Hepatocyte (in vitro differentiated cells): ENCODE results near the gene PLD3. TPM values are rescaled to one million over a fixed set of nuclear protein-coding genes. Genes with fewer than 3 reads are reported as not detected.
A peak's percentile ranks its signal among the peaks of the same experiment; 100 is the strongest.

ENCODE experiments used
- DNase-seq: peaks from one replicate; pipeline ENCODE4 v3.0.0-alpha.2; 2016; ENCODE audit warnings: low spot score
- H2AFZ ChIP-seq: fragments of 200-600 bp; sonication (generic); 2 replicates; pipeline ENCODE4 v1.6.0; 2016; ENCODE audit warnings: antibody characterized with exemption, mild to moderate bottlenecking
- H3K27ac ChIP-seq: fragments of 200-600 bp; sonication (generic); 2 replicates; pipeline ENCODE4 v1.5.1; 2016; ENCODE audit warnings: mild to moderate bottlenecking
- H3K27me3 ChIP-seq: fragments of 200-600 bp; sonication (generic); 2 replicates; pipeline ENCODE4 v1.6.1; 2016
- H3K36me3 ChIP-seq: fragments of 200-600 bp; sonication (generic); replicated peaks from 2 replicates; pipeline ENCODE4 v1.5.1; 2016; ENCODE audit warnings: low read depth; ENCODE audit not compliant: insufficient read depth
- H3K4me1 ChIP-seq: fragments of 200-600 bp; sonication (generic); 2 replicates; pipeline ENCODE4 v1.5.1; 2016; ENCODE audit warnings: mild to moderate bottlenecking, moderate library complexity; ENCODE audit not compliant: insufficient read depth
- H3K4me2 ChIP-seq: fragments of 200-600 bp; sonication (generic); 2 replicates; pipeline ENCODE4 v1.6.0; 2016
- H3K4me3 ChIP-seq: fragments of 200-600 bp; sonication (generic); 2 replicates; pipeline ENCODE4 v1.5.1; 2016; ENCODE audit warnings: mild to moderate bottlenecking
- H3K79me2 ChIP-seq: fragments of 200-600 bp; sonication (generic); 2 replicates; pipeline ENCODE4 v1.6.0; 2017; ENCODE audit warnings: mild to moderate bottlenecking
- H3K9me2 ChIP-seq: fragments of 200-600 bp; sonication (generic); replicated peaks from 2 replicates; pipeline ENCODE4 v1.6.0; 2017; ENCODE audit warnings: mild to moderate bottlenecking; ENCODE audit not compliant: insufficient read depth
- H3K9me3 ChIP-seq: fragments of 200-600 bp; sonication (generic); 2 replicates; pipeline ENCODE4 v1.5.1; 2016; ENCODE audit warnings: low read depth, mild to moderate bottlenecking
- H4K20me1 ChIP-seq: fragments of 200-600 bp; sonication (generic); 2 replicates; pipeline ENCODE4 v1.6.0; 2016; ENCODE audit warnings: mild to moderate bottlenecking; ENCODE audit not compliant: insufficient read depth, poor library complexity, severe bottlenecking
- CTCF ChIP-seq: fragments of 200-600 bp; sonication (generic); IDR thresholded peaks from 2 replicates; pipeline ENCODE4 v1.5.1; 2016; ENCODE audit warnings: antibody characterized with exemption, mild to moderate bottlenecking; ENCODE audit not compliant: poor library complexity
- EZH2 ChIP-seq: fragments of 200-600 bp; sonication (generic); IDR thresholded peaks from 2 replicates; pipeline ENCODE4 v1.6.1; 2016; ENCODE audit warnings: antibody characterized with exemption, mild to moderate bottlenecking, borderline replicate concordance
- EZH2phosphoT487 ChIP-seq: fragments of 200-600 bp; sonication (generic); IDR thresholded peaks from one replicate; pipeline ENCODE4 v1.6.1; 2018; ENCODE audit warnings: antibody characterized with exemption, mild to moderate bottlenecking, low read depth, moderate library complexity; ENCODE audit not compliant: unreplicated experiment, severe bottlenecking
- WGBS: methylation state at CpG from one replicate; pipeline ENCODE4 v1.1.6; 2016; ENCODE audit warnings: low lambda C conversion rate; ENCODE audit errors: missing lambda C conversion rate; 5-methylcytosine and 5-hydroxymethylcytosine counted together
- polyA plus RNA-seq: library from polyadenylated mRNA; unstranded; fragments of >200 nt; fragmentation: Nextera tagmentation; extraction: Ambion mirVana; gene quantifications from 2 replicates; pipeline ENCODE4 v1.2.1, GENCODE V29; 2016
- total RNA-seq: library from RNA; depleted of rRNA; stranded (reverse); fragments of >200 nt; gene quantifications from 2 replicates; pipeline ENCODE4 v1.2.3, GENCODE V29; 2014

The PLD3 gene
- total and polyA plus RNA-seq, 2 experiments from 2014 or later = 805 to 1,297 TPM

- Histone ChIP-seq H3K36me3 (no peaks in the 10 kb centered on the region), H3K4me2 (peak overlapping the region; percentile 86), H3K4me3 (no peak overlapping the region), H3K9me2 (no peaks in the 10 kb centered on the region), H3K27ac (peak overlapping the region; percentile 100), H4K20me1 (no peaks in the 10 kb centered on the region), H3K79me2 (peaks cover 33% of the 10 kb centered on the region), H3K9me3 (no peaks in the 10 kb centered on the region), H3K27me3 (no peaks in the 10 kb centered on the region), H3K4me1 (peaks cover 23% of the 10 kb centered on the region), H2AFZ (peak overlapping the region; percentile 54)
- 60% methylated on average over 12 of the region's 14 CpGs for WGBS
- TF ChIP-seq EZH2 = no peak
- TF ChIP-seq EZH2phosphoT487 = no peak
- no peak for TF ChIP-seq CTCF
- no peak for DNase-seq
Measured at GRCh38 chr19:40420451-40420765, 71.9 kb downstream of the PLD3 start.

- H4K20me1 ChIP-seq = no peaks in the 10 kb centered on the region
- no peaks in the 10 kb centered on the region for H3K36me3 ChIP-seq
- WGBS = 5% methylated on average over 46 of the region's 56 CpGs
- TF ChIP-seq CTCF (peak; percentile 96), EZH2 (no peak), EZH2phosphoT487 (no peak)
- no peaks in the 10 kb centered on the region for H3K9me3 ChIP-seq
- peak overlapping the region; percentile 86 for H3K4me2 ChIP-seq
- DNase-seq = peak; percentile 97
- H3K4me1 ChIP-seq = peaks cover 23% of the 10 kb centered on the region
- H3K79me2 ChIP-seq = peaks cover 33% of the 10 kb centered on the region
- no peaks in the 10 kb centered on the region for H3K9me2 ChIP-seq
- H2AFZ ChIP-seq = peak overlapping the region; percentile 54
- H3K4me3 ChIP-seq = peak overlapping the region; percentile 47
- H3K27me3 ChIP-seq = no peaks in the 10 kb centered on the region
- H3K27ac ChIP-seq = peak overlapping the region; percentile 100
Measured at GRCh38 chr19:40420766-40421765, 72.6 kb downstream of the PLD3 start.

- no peaks in the 10 kb centered on the region for H3K27me3 ChIP-seq
- peak overlapping the region; percentile 86 for H3K4me2 ChIP-seq
- H3K4me3 ChIP-seq = no peak overlapping the region
- no peaks in the 10 kb centered on the region for H3K9me3 ChIP-seq
- H3K9me2 ChIP-seq = no peaks in the 10 kb centered on the region
- no peak overlapping the region for H2AFZ ChIP-seq
- no peaks in the 10 kb centered on the region for H4K20me1 ChIP-seq
- no peak for DNase-seq
- peaks cover 33% of the 10 kb centered on the region for H3K79me2 ChIP-seq
- H3K27ac ChIP-seq = peak overlapping the region; percentile 100
- peaks cover 19% of the 10 kb centered on the region for H3K4me1 ChIP-seq
- 85% methylated on average over 16 of the region's 16 CpGs for WGBS
- H3K36me3 ChIP-seq = no peaks in the 10 kb centered on the region
- no peak for TF ChIP-seq EZH2phosphoT487
- TF ChIP-seq CTCF = no peak
- no peak for TF ChIP-seq EZH2
Measured at GRCh38 chr19:40421993-40422747, 73.7 kb downstream of the PLD3 start.
